ENCODE results near the gene DNM3.
A peak's percentile ranks its signal among the peaks of the same experiment; 100 is the strongest.

The DNM3 gene

GRCh38 chr1:172326136-172326535 lies 484.8 kb downstream of the DNM3 start:
- H3K4me3 ChIP-seq (replicated peaks; ENCODE audit: low read depth, low read length) = no peak overlapping the region
- no peaks in the 10 kb centered on the region for H3K27me3 ChIP-seq (replicated peaks; ENCODE audit: control insufficient read depth, insufficient read depth, low read length)
- H3K36me3 ChIP-seq (ENCODE audit: control insufficient read depth, insufficient read depth, low read length) = no peaks in the 10 kb centered on the region
- no peak for TF ChIP-seq CTCF (IDR thresholded peaks at IDR 0.05; ENCODE audit: insufficient read depth, low read length, poor library complexity, severe bottlenecking)
- no peak for DNase-seq (ENCODE audit: extremely low read depth, insufficient read length)

GRCh38 chr1:172328266-172328665 lies 487.0 kb downstream of the DNM3 start:
- no peak for DNase-seq (ENCODE audit: extremely low read depth, insufficient read length)
- no peaks in the 10 kb centered on the region for H3K36me3 ChIP-seq (ENCODE audit: control insufficient read depth, insufficient read depth, low read length)
- no peak for TF ChIP-seq CTCF (IDR thresholded peaks at IDR 0.05; ENCODE audit: insufficient read depth, low read length, poor library complexity, severe bottlenecking)
- H3K4me3 ChIP-seq (replicated peaks; ENCODE audit: low read depth, low read length) = no peak overlapping the region
- H3K27me3 ChIP-seq (replicated peaks; ENCODE audit: control insufficient read depth, insufficient read depth, low read length) = no peaks in the 10 kb centered on the region

GRCh38 chr1:172332230-172332629 lies 490.9 kb downstream of the DNM3 start:
- H3K4me3 ChIP-seq (replicated peaks; ENCODE audit: low read depth, low read length) = no peak overlapping the region
- TF ChIP-seq CTCF (IDR thresholded peaks at IDR 0.05; ENCODE audit: insufficient read depth, low read length, poor library complexity, severe bottlenecking) = no peak

GRCh38 chr1:172335377-172335776 lies 494.1 kb downstream of the DNM3 start:
- no peak overlapping the region for H3K4me3 ChIP-seq (replicated peaks; ENCODE audit: low read depth, low read length)
- TF ChIP-seq CTCF (IDR thresholded peaks at IDR 0.05; ENCODE audit: insufficient read depth, low read length, poor library complexity, severe bottlenecking) = no peak
- no peak for DNase-seq (ENCODE audit: extremely low read depth, insufficient read length)
- no peaks in the 10 kb centered on the region for H3K27me3 ChIP-seq (replicated peaks; ENCODE audit: control insufficient read depth, insufficient read depth, low read length)
- no peaks in the 10 kb centered on the region for H3K36me3 ChIP-seq (ENCODE audit: control insufficient read depth, insufficient read depth, low read length)

More at GRCh38 chr1:172332230-172332629, 490.9 kb downstream of the DNM3 start:
- no peak for DNase-seq (ENCODE audit: extremely low read depth, insufficient read length)
- no peaks in the 10 kb centered on the region for H3K36me3 ChIP-seq (ENCODE audit: control insufficient read depth, insufficient read depth, low read length)
- no peaks in the 10 kb centered on the region for H3K27me3 ChIP-seq (replicated peaks; ENCODE audit: control insufficient read depth, insufficient read depth, low read length)

- H3K4me3 ChIP-seq (replicated peaks; ENCODE audit: low read depth, low read length) = no peak overlapping the region
- no peaks in the 10 kb centered on the region for H3K36me3 ChIP-seq (ENCODE audit: control insufficient read depth, insufficient read depth, low read length)
- TF ChIP-seq CTCF (IDR thresholded peaks at IDR 0.05; ENCODE audit: insufficient read depth, low read length, poor library complexity, severe bottlenecking) = no peak
- no peaks in the 10 kb centered on the region for H3K27me3 ChIP-seq (replicated peaks; ENCODE audit: control insufficient read depth, insufficient read depth, low read length)
- peak; percentile 80 for DNase-seq (ENCODE audit: extremely low read depth, insufficient read length)
These were observed 497.0 kb downstream of the DNM3 start for GRCh38 chr1:172338295-172338735.

- no peaks in the 10 kb centered on the region for H3K27me3 ChIP-seq (replicated peaks; ENCODE audit: control insufficient read depth, insufficient read depth, low read length)
- no peak for DNase-seq (ENCODE audit: extremely low read depth, insufficient read length)
- no peak overlapping the region for H3K4me3 ChIP-seq (replicated peaks; ENCODE audit: low read depth, low read length)
- H3K36me3 ChIP-seq (ENCODE audit: control insufficient read depth, insufficient read depth, low read length) = no peaks in the 10 kb centered on the region
- no peak for TF ChIP-seq CTCF (IDR thresholded peaks at IDR 0.05; ENCODE audit: insufficient read depth, low read length, poor library complexity, severe bottlenecking)
These were observed 498.5 kb downstream of the DNM3 start for GRCh38 chr1:172339842-172340241.
